ENCODE data around the gene GLI3. TPM values are rescaled to one million over a fixed set of nuclear protein-coding genes. Genes with fewer than 3 reads are reported as not detected.

GLI3 gene
- total and polyA plus RNA-seq, 10 of the 15 experiments (the other 5 are each of a cell fraction or from before 2014, with no cell fraction given), result 0.01 TPM; not detected in 8

GRCh38 chr7:41964849-41965745 is 271.9 kb downstream of the GLI3 start:
- H3K36me3 ChIP-seq (ENCODE audit: control insufficient read depth in 2 of 2, insufficient read depth in 2 of 2, low read length in 1 of 2), result no peaks in the 10 kb centered on the region
- ChIA-PET SMC1A (ENCODE audit: uncharacterized antibody, unreplicated experiment) (interaction anchor here (2.1 kb wide), 1 partner anchor 14 kb away, joined by 4 read pairs; no protein-coding TSS in a partner anchor), CTCF (interaction anchor here (1.4 kb wide), 1 partner anchor 14 kb away, joined by 3 read pairs; no protein-coding TSS in a partner anchor), POLR2A (no interaction called here), RAD21 (ENCODE audit: unreplicated experiment) (no interaction called here)
- no peaks in the 10 kb centered on the region for H3K27me3 ChIP-seq (replicated peaks in 1 of 2; ENCODE audit: control insufficient read depth in 2 of 2, insufficient read depth in 2 of 2, low read length in 1 of 2)
- H3K9ac ChIP-seq (ENCODE audit: control insufficient read depth, insufficient read depth, low read length), result no peak overlapping the region
- H3K4me3 ChIP-seq, result no peak overlapping the region
- H3K9me3 ChIP-seq (replicated peaks; ENCODE audit: control insufficient read depth, insufficient read depth, low read length), result no peaks in the 10 kb centered on the region
- no peak overlapping the region for H2AFZ ChIP-seq (ENCODE audit: control insufficient read depth, low read depth, low read length)
- no peak for DNase-seq (ENCODE audit: low read depth, low spot score)
- intact Hi-C loops (cut with micrococcal nuclease; ENCODE audit: unreplicated experiment) (no loop called here), in situ Hi-C loops (cut with MboI) (no loop called here)
- FAIRE-seq, result no peak
- H3K4me2 ChIP-seq (ENCODE audit: control insufficient read depth, insufficient read depth), result no peak overlapping the region
- H3K27ac ChIP-seq (ENCODE audit: control insufficient read depth, insufficient read depth), result no peak overlapping the region
- ATAC-seq, result no peak
- H3K79me2 ChIP-seq (ENCODE audit: control insufficient read depth, insufficient read depth, low read length), result no peaks in the 10 kb centered on the region
- H4K20me1 ChIP-seq (ENCODE audit: control insufficient read depth, insufficient read depth), result no peaks in the 10 kb centered on the region
- no peak for TF ChIP-seq USF2 (IDR thresholded peaks at IDR 0.05; ENCODE audit: borderline replicate concordance, low read depth, low read length)
- no peak for TF ChIP-seq BACH1 (IDR thresholded peaks at IDR 0.05; ENCODE audit: borderline replicate concordance)
- TF ChIP-seq ZNF384 (IDR thresholded peaks at IDR 0.05; ENCODE audit: borderline replicate concordance, low read depth, low read length), result no peak
- TF ChIP-seq, protein P1, sequence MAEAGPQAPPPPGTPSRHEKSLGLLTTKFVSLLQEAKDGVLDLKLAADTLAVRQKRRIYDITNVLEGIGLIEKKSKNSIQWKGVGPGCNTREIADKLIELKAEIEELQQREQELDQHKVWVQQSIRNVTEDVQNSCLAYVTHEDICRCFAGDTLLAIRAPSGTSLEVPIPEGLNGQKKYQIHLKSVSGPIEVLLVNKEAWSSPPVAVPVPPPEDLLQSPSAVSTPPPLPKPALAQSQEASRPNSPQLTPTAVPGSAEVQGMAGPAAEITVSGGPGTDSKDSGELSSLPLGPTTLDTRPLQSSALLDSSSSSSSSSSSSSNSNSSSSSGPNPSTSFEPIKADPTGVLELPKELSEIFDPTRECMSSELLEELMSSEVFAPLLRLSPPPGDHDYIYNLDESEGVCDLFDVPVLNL (IDR thresholded peaks at IDR 0.05; ENCODE audit: low read depth, low read length), result no peak
- TF ChIP-seq HSF1 (IDR thresholded peaks at IDR 0.05; ENCODE audit: low read depth, low read length), result no peak
- no peak for TF ChIP-seq POLR2AphosphoS5 (IDR thresholded peaks at IDR 0.05; ENCODE audit: low read length)
- no peak for TF ChIP-seq ZSCAN29 (IDR thresholded peaks at IDR 0.05)
- TF ChIP-seq IRF5 (IDR thresholded peaks at IDR 0.05; ENCODE audit: borderline replicate concordance), result no peak
- TF ChIP-seq BMI1 (IDR thresholded peaks at IDR 0.05; ENCODE audit: borderline replicate concordance), result no peak
- TF ChIP-seq CREM (IDR thresholded peaks at IDR 0.05; ENCODE audit: low read depth), result no peak
- TF ChIP-seq JUNB (IDR thresholded peaks at IDR 0.05), result no peak
- no peak for TF ChIP-seq ZNF687 (IDR thresholded peaks at IDR 0.05)
- TF ChIP-seq NR2F1 (conservative IDR thresholded peaks at IDR 0.05), result no peak
- TF ChIP-seq CBX5 (IDR thresholded peaks at IDR 0.05; ENCODE audit: low read depth), result no peak
- H3K4me1 ChIP-seq (ENCODE audit: control insufficient read depth, insufficient read depth, low read length), result no peaks in the 10 kb centered on the region
- WGBS (ENCODE audit: insufficient coverage, insufficient replicate concordance, low lambda C conversion rate, missing lambda C conversion rate), result 71% methylated on average over 46 of the region's 47 CpGs
- no TSS peak for BruUV-seq (replicated peaks)

All from GM12878 (cell line).